GM12864 (cell line): Measurements from ENCODE around the gene TMEM119.
A peak's percentile ranks its signal among the peaks of the same experiment; 100 is the strongest.

Experiments
- DNase-seq: peaks from one replicate; pipeline ENCODE4 v3.0.0-alpha.2; 2011; ENCODE audit warnings: low read depth
- H3K4me3 ChIP-seq: 2 replicates; pipeline ENCODE4 v1.5.1; 2011; ENCODE audit warnings: mild to moderate bottlenecking, low read depth, low read length, control low read depth
- CTCF ChIP-seq: IDR thresholded peaks from 2 replicates; pipeline ENCODE4 v1.5.1; 2011; ENCODE audit warnings: low read depth, mild to moderate bottlenecking, moderate library complexity, low read length, control low read depth, inconsistent platforms; ENCODE audit errors: missing control alignments

TMEM119 gene, protein sequence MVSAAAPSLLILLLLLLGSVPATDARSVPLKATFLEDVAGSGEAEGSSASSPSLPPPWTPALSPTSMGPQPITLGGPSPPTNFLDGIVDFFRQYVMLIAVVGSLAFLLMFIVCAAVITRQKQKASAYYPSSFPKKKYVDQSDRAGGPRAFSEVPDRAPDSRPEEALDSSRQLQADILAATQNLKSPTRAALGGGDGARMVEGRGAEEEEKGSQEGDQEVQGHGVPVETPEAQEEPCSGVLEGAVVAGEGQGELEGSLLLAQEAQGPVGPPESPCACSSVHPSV

GRCh38 chr12:108597559-108598471 lies at the start of gene TMEM119:
Gene TMEM119 (minus strand): TSS chr12:108598084. CDS start chr12:108592383, 5,701 bp downstream.
- no peak within 1 kb of the TSS for H3K4me3 ChIP-seq
- TF ChIP-seq CTCF = no peak
- DNase-seq = no peak

- DNase-seq = no peak
- H3K4me3 ChIP-seq = no peak overlapping the region
- peak; percentile 10 for TF ChIP-seq CTCF
Measured at GRCh38 chr12:108646600-108647579, 49.0 kb upstream of the TMEM119 start.

- no peak for DNase-seq
- no peak for TF ChIP-seq CTCF
- H3K4me3 ChIP-seq = no peak overlapping the region
Measured at GRCh38 chr12:108645686-108646599, 48.1 kb upstream of the TMEM119 start.

- TF ChIP-seq CTCF = no peak
- DNase-seq = no peak
- H3K4me3 ChIP-seq = no peak overlapping the region
Measured at GRCh38 chr12:108644811-108645120, 46.9 kb upstream of the TMEM119 start.

GRCh38 chr12:108643941-108644810 lies 46.3 kb upstream of the TMEM119 start:
- H3K4me3 ChIP-seq = no peak overlapping the region
- TF ChIP-seq CTCF = no peak
- DNase-seq = no peak
